HG03354 (cell line): Measurements from ENCODE around the gene ELAVL2.

Source experiments
- ATAC-seq: cut with Tn5 transposase; IDR thresholded peaks from one replicate; pipeline ENCODE4 v1.9.1; 2021; ENCODE audit warnings: mild to moderate bottlenecking; ENCODE audit not compliant: unreplicated experiment, poor library complexity, severe bottlenecking

ELAVL2 gene

DNA sequence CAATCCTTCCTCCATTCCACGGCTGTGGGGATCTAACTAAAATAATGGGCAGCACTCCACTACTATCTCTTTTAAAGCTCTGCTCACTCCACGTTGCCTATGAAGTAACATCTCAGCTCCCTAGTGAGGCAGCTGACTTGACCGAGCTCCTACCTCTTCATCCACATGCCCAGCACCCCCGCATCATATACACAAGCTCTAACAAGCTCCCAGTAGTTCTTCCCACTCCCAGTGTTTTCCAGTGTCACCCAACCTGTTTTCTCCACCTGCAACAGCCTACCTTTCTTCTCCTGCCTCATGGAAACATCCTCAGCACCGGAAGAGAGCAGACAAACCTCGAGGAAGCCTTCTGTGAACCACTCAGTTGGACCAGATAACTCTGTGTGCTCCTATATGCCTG is 50.5 kb downstream of the ELAVL2 start:
- ATAC-seq: no peak

- ATAC-seq: no peak
Measured at GRCh38 chr9:23774266-23774665, 51.8 kb downstream of the ELAVL2 start.

GRCh38 chr9:23772385-23772783 is 53.7 kb downstream of the ELAVL2 start:
- no peak for ATAC-seq

DNA sequence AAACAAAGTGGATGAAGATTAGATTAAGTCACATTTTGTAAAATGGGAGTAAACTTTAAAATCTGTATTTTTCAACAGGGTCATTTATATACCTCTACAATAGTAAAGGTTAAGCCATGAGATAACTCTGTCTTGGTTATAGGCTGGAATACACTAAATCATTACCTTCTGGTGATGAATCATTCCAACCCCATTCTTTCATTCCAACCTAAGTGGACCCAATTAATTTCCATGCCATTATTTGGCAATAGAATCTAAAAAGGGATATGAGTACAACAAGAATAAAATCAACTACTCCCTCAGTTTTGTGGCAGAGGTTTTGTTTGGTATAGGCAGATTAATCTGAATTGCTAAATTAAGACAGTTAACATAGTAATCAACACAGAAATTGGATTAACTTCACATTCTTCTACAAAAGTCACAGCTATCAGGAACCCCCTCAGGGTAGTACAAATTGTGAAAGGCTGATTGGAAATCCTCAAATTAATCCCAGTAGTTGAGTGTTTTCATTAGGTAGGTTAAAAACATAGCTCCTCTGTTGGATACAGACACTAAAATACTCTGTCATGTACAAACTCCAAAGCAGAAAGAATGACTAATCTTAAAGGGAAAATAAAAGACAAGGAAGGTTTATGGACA is 54.2 kb downstream of the ELAVL2 start:
- ATAC-seq: no peak

GRCh38 chr9:23769307-23769935 is 56.6 kb downstream of the ELAVL2 start:
- no peak for ATAC-seq

- no peak for ATAC-seq
Measured at GRCh38 chr9:23768861-23769260, 57.2 kb downstream of the ELAVL2 start.

DNA sequence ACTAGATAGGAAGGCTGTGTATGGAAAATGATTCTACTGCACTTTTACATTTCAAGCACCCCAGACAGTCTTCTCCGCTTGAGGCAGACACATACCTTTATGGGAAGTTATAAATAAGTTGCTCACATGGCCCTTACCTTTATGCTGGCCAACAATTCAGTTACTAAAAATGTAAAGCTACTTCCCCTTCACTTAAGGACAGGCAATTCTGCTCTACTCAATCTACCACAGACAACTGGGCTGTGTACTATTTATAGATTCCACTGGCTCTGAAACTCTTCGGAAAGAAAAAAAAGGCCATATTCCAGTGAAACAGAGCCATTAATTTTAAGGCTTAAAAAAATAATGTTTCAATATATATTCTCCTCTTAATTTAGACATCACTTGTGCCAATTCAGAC is 59.4 kb downstream of the ELAVL2 start:
- ATAC-seq: no peak

GRCh38 chr9:23765561-23765960 is 60.5 kb downstream of the ELAVL2 start:
- no peak for ATAC-seq

- ATAC-seq: no peak
Measured at GRCh38 chr9:23764219-23764618, 61.8 kb downstream of the ELAVL2 start.

GRCh38 chr9:23754551-23754950 is 71.5 kb downstream of the ELAVL2 start:
- ATAC-seq: no peak

DNA sequence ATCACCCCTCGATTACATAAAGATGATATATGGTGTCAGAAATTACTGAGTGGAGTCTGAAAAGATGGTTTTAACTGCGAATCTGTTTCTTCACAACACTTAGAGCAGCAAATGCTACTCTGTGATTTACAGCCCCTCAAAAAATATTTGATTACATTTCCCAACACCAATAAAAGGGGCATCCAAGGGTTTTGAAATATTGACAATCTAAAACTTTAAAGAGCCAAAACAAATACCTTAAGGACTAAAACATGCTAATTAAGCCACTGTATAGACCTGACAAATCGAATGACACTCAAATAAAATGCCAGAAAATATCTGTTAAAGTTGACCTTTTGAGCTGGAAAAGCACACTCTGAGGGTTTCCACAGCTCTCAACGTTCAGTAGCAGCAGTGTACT is 73.2 kb downstream of the ELAVL2 start:
- no peak for ATAC-seq

- no peak for ATAC-seq
Measured at GRCh38 chr9:23751633-23752032, 74.4 kb downstream of the ELAVL2 start.

GRCh38 chr9:23750808-23751207 is 75.2 kb downstream of the ELAVL2 start:
- no peak for ATAC-seq

- no peak for ATAC-seq
Measured at GRCh38 chr9:23747088-23748075, 78.7 kb downstream of the ELAVL2 start.

- no peak for ATAC-seq
Measured at GRCh38 chr9:23746317-23746716, 79.7 kb downstream of the ELAVL2 start.

DNA sequence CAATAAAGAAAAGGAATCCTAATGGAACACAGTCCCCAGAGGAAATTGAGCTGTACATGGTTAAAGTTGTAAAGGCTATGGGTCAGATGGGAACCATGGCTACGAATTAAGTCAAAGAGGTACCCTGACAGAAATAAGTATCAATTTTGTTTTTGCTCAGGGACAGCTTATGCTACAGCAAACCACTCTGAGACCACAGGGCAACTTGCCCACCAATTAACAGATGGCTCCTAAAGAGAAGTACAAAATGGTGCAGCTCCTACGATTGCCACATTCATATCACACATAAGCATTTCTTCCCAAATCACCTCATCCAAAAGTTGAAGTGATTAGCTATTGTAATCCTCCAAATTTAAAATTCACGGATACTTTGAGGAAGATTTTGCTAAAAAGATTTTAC is 83.0 kb downstream of the ELAVL2 start:
- no peak for ATAC-seq

DNA sequence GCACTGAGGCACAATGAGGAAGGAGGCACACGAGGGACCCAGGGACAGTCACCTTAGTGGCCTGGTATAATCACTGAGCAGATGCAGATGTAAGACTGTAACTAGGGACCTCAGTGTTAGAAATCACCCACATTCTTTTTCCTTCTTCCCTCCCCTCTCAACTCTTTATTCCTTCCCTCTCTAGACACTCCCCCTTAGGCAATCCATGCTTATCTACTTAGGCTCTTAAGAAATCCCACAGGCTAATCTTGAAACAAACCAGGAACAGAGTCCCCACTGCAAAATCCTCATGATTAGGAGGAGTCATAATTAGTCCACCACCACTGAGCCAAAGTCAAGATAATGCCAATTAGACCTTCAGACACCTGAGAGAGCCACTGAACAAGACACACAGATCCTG is 84.7 kb downstream of the ELAVL2 start:
- ATAC-seq: no peak

- no peak for ATAC-seq
Measured at GRCh38 chr9:23740531-23740930, 85.5 kb downstream of the ELAVL2 start.

GRCh38 chr9:23739753-23740152 is 86.3 kb downstream of the ELAVL2 start:
- ATAC-seq: no peak

- no peak for ATAC-seq
Measured at GRCh38 chr9:23736293-23736692, 89.7 kb downstream of the ELAVL2 start.
